Peyer's patch (tissue), 4 donors: ENCODE measurements around the gene PFKFB3. TPM values are rescaled to one million over a fixed set of nuclear protein-coding genes. Genes with fewer than 3 reads are reported as not detected.
A peak's percentile ranks its signal among the peaks of the same experiment; 100 is the strongest.

ENCODE experiments used
- DNase-seq, 3 donors: peaks; one replicate each; pipeline ENCODE4 v3.0.0-alpha.2; 2017 to 2019
- H3K27ac ChIP-seq, 4 donors: fragments of 200-600 bp; sonication (generic); one replicate each; pipeline ENCODE4 v1.5.1; 2016 to 2019
- H3K27me3 ChIP-seq, 2 donors: fragments of 200-600 bp; sonication (generic); one replicate each; pipeline ENCODE4 v1.5.1; 2019
- H3K36me3 ChIP-seq, 3 donors: fragments of 200-600 bp; sonication (generic); one replicate each; pipeline ENCODE4 v1.5.1; 2016 to 2019
- H3K4me1 ChIP-seq, 4 donors: fragments of 200-600 bp; sonication (generic); one replicate each; pipeline ENCODE4 v1.5.1; 2016 to 2019
- H3K4me3 ChIP-seq, 4 donors: fragments of 200-600 bp; sonication (generic); 1 replicate in 3 of 4; 2 replicates in 1 of 4; pipeline ENCODE4 v1.5.1; 2016 to 2019; ENCODE audit warnings: mild to moderate bottlenecking in 1 of 4
- H3K9me3 ChIP-seq, 4 donors: fragments of 200-600 bp; sonication (generic); one replicate each; pipeline ENCODE4 v1.5.1; 2016 to 2019; ENCODE audit warnings: mild to moderate bottlenecking in 1 of 4
- POLR2A ChIP-seq, 2 donors: fragments of 450-650 bp; IDR thresholded peaks; one replicate each; pipeline ENCODE4 v1.5.1; 2017; ENCODE audit warnings: antibody characterized with exemption in 2 of 2, mild to moderate bottlenecking in 2 of 2, moderate library complexity in 2 of 2
- total RNA-seq, 4 donors: library from RNA; depleted of rRNA; stranded (reverse); fragments of >200 nt; gene quantifications; one replicate each; pipeline ENCODE4 v1.1.0, GENCODE V29; 2016
- TF ChIP-seq, protein P1 (sequence below), 6 experiments: fragments of 450-650 bp in 4 of 6; fragments of 200-600 bp in 2 of 6; sonication (generic) in 1 of 6; IDR thresholded peaks; one replicate each; pipeline ENCODE4 v1.5.1; 2017 to 2019; ENCODE audit warnings: antibody characterized with exemption in 6 of 6, mild to moderate bottlenecking in 3 of 6, moderate library complexity in 1 of 6

The PFKFB3 gene
- total RNA-seq, 4 donors from 2014 or later, result 15.2 to 85.0 (median 36.6) TPM

DNA sequence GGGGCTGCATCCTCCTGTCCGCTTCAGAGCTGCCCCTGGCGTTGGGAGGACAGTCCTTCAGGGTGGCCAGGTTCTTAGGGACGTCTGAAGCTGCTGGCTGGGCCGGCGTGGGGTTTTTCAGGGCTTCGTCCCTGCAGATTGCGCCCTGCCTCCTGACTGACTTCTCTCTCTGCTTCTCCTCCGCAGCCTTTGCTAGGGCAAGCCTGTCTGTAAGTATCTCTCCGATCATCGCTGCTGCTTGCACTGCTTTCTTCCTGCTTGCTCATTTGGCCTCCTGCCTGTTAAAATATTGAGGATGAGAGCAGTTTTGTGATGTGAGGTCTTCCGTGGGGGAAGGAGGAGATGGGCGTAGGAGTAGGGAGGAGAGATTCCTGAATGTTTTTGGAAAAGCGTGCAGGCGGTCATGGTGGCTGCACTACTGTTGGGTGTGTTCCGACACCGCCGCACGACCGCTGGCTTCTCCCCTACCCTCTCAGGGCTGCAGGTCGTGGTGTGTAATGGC lies 25.3 kb downstream of the PFKFB3 start:
- H3K4me1 ChIP-seq, result no peaks in the 10 kb centered on the region
- H3K27ac ChIP-seq, result no peak overlapping the region
- TF ChIP-seq, protein P1, sequence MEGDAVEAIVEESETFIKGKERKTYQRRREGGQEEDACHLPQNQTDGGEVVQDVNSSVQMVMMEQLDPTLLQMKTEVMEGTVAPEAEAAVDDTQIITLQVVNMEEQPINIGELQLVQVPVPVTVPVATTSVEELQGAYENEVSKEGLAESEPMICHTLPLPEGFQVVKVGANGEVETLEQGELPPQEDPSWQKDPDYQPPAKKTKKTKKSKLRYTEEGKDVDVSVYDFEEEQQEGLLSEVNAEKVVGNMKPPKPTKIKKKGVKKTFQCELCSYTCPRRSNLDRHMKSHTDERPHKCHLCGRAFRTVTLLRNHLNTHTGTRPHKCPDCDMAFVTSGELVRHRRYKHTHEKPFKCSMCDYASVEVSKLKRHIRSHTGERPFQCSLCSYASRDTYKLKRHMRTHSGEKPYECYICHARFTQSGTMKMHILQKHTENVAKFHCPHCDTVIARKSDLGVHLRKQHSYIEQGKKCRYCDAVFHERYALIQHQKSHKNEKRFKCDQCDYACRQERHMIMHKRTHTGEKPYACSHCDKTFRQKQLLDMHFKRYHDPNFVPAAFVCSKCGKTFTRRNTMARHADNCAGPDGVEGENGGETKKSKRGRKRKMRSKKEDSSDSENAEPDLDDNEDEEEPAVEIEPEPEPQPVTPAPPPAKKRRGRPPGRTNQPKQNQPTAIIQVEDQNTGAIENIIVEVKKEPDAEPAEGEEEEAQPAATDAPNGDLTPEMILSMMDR (IDR thresholded peaks at IDR 0.05), result no peak
- TF ChIP-seq POLR2A (IDR thresholded peaks at IDR 0.05), result no peak
- no peaks in the 10 kb centered on the region for H3K9me3 ChIP-seq
- H3K27me3 ChIP-seq, result no peaks in the 10 kb centered on the region
- no peak overlapping the region for H3K4me3 ChIP-seq
- H3K36me3 ChIP-seq, result peaks cover 0 to 96% (median 0%) of the 10 kb centered on the region in 3 donors
- peak in 1 of 3 donors; percentile 28 for DNase-seq

DNA sequence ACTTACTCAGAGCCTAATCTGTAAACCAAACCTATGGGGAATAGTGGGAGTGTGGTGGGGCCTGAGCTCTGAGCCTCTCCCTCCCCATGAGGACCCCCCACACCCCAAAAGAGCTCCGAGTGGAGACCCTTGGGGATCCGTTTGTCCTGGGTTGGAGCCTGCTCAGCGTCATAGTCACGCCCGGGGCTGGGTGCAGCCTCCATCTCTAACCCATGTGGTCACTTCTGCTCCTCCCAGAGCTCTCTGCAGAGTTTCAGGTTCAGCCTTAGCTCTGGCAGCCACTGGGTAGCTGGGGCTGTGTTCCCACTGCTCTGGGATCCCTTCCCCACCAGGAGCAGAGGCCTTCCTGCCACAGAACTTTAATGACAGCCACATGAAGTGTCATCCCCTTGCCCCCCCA lies 25.9 kb downstream of the PFKFB3 start:
- no peak overlapping the region for H3K27ac ChIP-seq
- no peak overlapping the region for H3K4me3 ChIP-seq
- no peaks in the 10 kb centered on the region for H3K27me3 ChIP-seq
- DNase-seq, result no peak
- TF ChIP-seq, protein P1 (IDR thresholded peaks at IDR 0.05), result no peak
- no peaks in the 10 kb centered on the region for H3K4me1 ChIP-seq
- no peaks in the 10 kb centered on the region for H3K9me3 ChIP-seq
- peaks cover 0 to 96% (median 0%) of the 10 kb centered on the region in 3 donors for H3K36me3 ChIP-seq

DNA sequence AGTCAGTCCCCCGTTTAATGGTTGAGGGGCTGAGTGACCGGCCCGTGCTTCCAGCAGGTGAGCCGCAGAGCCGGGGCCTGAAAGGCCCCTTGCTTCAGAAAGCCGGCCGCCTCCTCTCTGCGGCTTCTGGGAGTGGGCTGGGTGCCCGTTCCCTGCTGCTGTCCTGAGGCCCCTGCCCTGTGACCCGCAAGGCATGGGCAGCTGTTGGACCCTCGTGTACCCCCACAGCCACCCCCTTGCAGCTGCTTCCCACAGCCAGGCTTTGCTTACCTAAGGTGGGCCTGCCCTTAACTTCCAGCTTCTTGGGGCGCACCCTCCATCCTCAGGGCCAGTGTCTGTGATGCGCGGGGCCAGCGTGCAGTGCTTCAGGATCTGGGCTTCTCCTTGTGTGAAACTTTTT lies 26.6 kb downstream of the PFKFB3 start:
- Histone ChIP-seq H3K9me3 (no peaks in the 10 kb centered on the region), H3K4me3 (no peak overlapping the region), H3K4me1 (no peaks in the 10 kb centered on the region), H3K27ac (no peak overlapping the region), H3K36me3 (peaks cover 0 to 96% (median 0%) of the 10 kb centered on the region in 3 donors), H3K27me3 (no peaks in the 10 kb centered on the region)
- no peak for TF ChIP-seq POLR2A (IDR thresholded peaks at IDR 0.05)
- TF ChIP-seq, protein P1 (IDR thresholded peaks at IDR 0.05), result no peak
- DNase-seq, result peak in 1 of 3 donors; percentile 34

DNA sequence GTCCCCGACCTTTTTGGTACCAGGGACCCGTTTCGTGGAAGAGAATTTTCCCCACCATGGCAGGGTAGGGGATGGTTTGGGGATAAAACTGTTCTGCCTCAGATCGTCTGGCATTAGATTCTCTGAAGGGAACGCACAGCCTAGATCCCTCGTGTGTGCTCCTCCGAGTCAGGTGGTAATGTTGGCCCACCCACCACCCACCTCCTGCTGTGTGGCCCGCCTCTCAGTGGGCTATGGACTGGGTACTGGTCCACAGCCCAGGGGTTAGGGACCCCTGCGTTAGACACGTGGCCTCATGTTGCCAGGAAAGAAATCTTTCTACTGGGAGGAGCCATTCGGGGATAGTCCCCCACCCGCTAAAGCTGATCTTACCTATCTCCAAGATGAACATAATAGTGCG lies 27.0 kb downstream of the PFKFB3 start:
- no peak for DNase-seq
- no peak overlapping the region for H3K27ac ChIP-seq
- H3K4me1 ChIP-seq, result no peaks in the 10 kb centered on the region
- no peaks in the 10 kb centered on the region for H3K27me3 ChIP-seq
- TF ChIP-seq, protein P1 (IDR thresholded peaks at IDR 0.05), result no peak
- no peak for TF ChIP-seq POLR2A (IDR thresholded peaks at IDR 0.05)
- no peak overlapping the region for H3K4me3 ChIP-seq
- H3K36me3 ChIP-seq, result peaks cover 0 to 93% (median 0%) of the 10 kb centered on the region in 3 donors
- H3K9me3 ChIP-seq, result no peaks in the 10 kb centered on the region

DNA sequence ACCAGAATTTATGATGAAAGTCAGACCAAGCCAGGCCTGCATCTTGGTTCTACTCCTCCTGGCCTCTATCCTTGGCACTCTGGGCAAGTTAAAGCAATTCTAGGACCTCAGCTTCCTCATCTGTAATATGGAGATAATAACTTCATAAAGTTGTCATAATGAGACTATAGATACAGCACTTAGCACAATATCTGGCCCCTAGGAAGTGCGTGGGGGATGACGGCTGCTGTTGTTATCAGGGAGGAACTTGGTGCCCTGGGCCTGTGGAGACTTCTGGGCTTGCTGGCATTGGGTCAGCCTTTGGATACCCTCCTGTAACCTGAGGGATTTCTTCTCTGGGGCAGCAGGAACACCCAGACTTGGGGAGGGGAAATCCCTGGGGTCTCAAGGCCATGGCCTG lies 27.6 kb downstream of the PFKFB3 start:
- H3K27ac ChIP-seq, result no peak overlapping the region
- peak in 1 of 3 donors; percentile 14 for DNase-seq
- H3K4me3 ChIP-seq, result no peak overlapping the region
- no peaks in the 10 kb centered on the region for H3K27me3 ChIP-seq
- H3K36me3 ChIP-seq, result peaks cover 0 to 88% (median 0%) of the 10 kb centered on the region in 3 donors
- H3K4me1 ChIP-seq, result no peaks in the 10 kb centered on the region
- TF ChIP-seq POLR2A (IDR thresholded peaks at IDR 0.05), result no peak
- TF ChIP-seq, protein P1 (IDR thresholded peaks at IDR 0.05), result no peak
- H3K9me3 ChIP-seq, result no peaks in the 10 kb centered on the region

DNA sequence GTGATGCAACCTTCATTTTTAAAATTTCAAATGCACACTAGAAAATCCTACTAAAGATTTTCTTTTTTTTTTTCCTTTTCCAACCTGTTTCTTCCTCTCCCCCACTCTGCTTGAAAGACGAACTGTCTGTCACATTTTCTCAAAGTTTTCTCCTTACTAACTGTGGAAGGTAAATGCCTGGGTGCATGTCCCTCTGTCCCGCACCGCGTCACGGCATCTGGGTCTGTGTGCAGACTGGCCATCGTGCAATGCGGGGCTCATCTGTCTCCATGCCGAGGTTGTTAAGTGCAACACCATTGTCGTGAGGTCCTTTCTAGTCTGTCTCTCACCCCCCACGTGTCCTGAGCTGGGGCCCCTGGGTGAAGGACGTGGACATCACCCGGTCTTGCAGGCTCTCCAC lies 28.4 kb downstream of the PFKFB3 start:
- TF ChIP-seq, protein P1 (IDR thresholded peaks at IDR 0.05), result no peak
- TF ChIP-seq POLR2A (IDR thresholded peaks at IDR 0.05), result no peak
- H3K27ac ChIP-seq, result no peak overlapping the region
- no peak overlapping the region for H3K4me3 ChIP-seq
- H3K9me3 ChIP-seq, result no peaks in the 10 kb centered on the region
- H3K27me3 ChIP-seq, result no peaks in the 10 kb centered on the region
- peaks cover 0 to 81% (median 0%) of the 10 kb centered on the region in 3 donors for H3K36me3 ChIP-seq
- H3K4me1 ChIP-seq, result no peaks in the 10 kb centered on the region
- DNase-seq, result peak in 1 of 3 donors; percentile 15
